Epithelial cell of proximal tubule (primary cell): ENCODE data around the gene ZMIZ1. TPM values are rescaled to one million over a fixed set of nuclear protein-coding genes. Genes with fewer than 3 reads are reported as not detected.

Experiments
- DNase-seq: peaks from one replicate; pipeline ENCODE4 v3.0.0-alpha.2; 2011; ENCODE audit warnings: low read depth
- H3K4me3 ChIP-seq: 2 replicates; pipeline ENCODE4 v1.5.1; 2011; ENCODE audit warnings: low read depth, mild to moderate bottlenecking, low read length
- total RNA-seq: library from RNA; depleted of rRNA; stranded (reverse); fragments of >200 nt; gene quantifications from 2 replicates; pipeline ENCODE4 v1.2.3, GENCODE V29; 2015
- TF ChIP-seq, protein P1 (sequence below): conservative IDR thresholded peaks from 2 replicates; pipeline ENCODE4 v1.5.1; 2012; ENCODE audit warnings: low read depth, mild to moderate bottlenecking, low read length

ZMIZ1 gene
- total RNA-seq, 1 donor from 2014 or later, result 21.4 TPM

DNA sequence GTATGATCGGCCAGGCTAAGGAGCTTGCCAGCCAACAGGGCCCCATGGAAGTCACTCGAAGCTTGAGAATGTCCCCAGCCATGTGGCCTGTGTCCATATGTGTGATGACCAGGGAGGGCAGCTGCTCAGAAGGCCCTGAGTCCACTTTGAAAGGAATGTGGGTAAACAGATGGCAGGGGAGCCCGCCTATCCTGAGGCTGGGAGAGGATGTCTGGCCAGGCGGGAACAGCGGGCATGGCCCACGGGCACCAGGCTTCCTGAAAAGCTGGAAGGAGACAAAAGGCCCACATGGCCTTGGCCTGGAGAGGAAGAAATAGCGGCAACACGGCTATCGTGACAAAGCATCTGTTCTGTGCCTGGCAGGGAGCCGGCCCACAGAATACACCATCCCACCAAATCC, 140.6 kb downstream of the ZMIZ1 start:
- no peak for DNase-seq
- no peak overlapping the region for H3K4me3 ChIP-seq
- TF ChIP-seq, protein P1, sequence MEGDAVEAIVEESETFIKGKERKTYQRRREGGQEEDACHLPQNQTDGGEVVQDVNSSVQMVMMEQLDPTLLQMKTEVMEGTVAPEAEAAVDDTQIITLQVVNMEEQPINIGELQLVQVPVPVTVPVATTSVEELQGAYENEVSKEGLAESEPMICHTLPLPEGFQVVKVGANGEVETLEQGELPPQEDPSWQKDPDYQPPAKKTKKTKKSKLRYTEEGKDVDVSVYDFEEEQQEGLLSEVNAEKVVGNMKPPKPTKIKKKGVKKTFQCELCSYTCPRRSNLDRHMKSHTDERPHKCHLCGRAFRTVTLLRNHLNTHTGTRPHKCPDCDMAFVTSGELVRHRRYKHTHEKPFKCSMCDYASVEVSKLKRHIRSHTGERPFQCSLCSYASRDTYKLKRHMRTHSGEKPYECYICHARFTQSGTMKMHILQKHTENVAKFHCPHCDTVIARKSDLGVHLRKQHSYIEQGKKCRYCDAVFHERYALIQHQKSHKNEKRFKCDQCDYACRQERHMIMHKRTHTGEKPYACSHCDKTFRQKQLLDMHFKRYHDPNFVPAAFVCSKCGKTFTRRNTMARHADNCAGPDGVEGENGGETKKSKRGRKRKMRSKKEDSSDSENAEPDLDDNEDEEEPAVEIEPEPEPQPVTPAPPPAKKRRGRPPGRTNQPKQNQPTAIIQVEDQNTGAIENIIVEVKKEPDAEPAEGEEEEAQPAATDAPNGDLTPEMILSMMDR, result no peak

DNA sequence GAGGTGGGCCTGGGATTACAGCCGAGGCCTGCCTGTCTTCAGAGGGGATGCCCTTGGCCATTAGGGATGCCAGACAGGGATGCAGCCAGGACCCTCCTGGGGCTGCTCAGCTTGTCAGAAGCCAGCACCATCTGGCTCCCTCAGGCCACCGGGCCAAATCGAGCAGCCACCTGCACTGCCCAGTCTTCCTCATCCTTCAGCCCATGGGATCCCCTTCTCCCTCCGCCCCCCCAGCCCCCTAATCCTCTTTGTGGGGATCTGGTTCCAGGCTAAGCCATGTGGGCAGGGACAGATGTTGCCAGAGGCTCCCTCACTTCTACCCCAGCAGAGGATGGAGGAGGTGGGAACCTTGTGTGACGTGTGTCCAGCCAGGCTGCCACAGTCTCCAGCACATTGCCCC, 141.1 kb downstream of the ZMIZ1 start:
- DNase-seq, result no peak
- H3K4me3 ChIP-seq, result no peak overlapping the region
- TF ChIP-seq, protein P1, result no peak

DNA sequence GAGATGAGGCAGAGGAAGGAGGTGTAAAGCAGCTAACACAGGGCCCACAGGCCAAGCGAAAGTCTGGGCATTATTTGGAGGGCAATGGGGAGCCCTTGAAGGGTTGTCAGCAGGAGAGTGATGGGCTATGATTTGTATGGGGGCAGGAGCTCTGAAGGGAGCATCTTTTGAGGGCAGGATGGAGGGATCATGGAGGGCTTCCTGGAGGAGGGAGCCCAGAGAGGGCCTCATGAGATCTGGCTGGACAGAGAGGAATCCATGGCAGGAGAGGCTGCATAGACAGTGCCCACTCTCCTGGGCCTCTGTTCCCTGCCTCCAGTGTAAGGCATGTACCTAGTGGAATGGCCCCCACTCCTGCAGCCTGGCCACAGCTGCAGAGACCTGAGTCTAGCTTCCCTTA, 141.9 kb downstream of the ZMIZ1 start:
- TF ChIP-seq, protein P1, result no peak
- no peak overlapping the region for H3K4me3 ChIP-seq
- DNase-seq, result no peak

DNA sequence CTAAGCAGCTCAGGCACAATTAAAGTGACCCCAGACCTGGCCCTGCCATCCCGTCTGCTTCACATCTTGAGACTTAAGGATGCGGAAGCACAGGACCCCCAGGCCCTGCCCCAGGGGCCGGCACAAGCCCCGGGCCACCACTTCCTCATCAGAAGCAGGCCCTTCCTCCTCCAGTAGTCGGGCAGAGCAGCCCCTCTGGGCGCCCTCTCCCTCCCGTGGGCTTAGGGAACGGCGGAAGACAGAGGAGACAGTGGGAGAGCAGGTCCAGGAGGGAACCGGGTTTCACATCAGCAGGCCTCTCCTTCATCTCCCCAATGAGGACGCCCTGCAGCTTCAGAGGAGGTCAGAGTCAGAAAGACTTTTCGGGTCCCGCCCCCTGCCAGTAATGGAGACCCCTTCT, 142.8 kb downstream of the ZMIZ1 start:
- TF ChIP-seq, protein P1, result no peak
- no peak for DNase-seq
- no peak overlapping the region for H3K4me3 ChIP-seq

DNA sequence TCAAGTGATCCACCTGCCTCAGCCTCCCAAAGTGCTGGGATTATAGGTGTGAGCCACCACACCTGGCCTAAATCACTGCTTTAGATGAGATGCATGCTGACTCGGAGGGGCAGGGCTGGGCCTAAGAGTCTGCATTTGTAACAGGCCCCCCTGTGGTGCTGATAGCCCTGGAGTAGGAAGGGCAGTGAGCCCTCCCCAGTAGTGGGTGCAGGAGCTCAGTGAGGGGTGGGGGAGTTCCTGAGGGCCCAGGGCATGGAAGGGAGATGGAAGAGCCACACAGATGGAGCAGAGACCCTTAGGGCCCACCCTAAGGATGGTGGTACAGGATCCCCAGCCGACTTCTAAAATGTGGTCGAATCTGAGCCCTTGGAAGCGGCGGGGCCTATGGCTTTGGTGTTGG, 146.8 kb downstream of the ZMIZ1 start:
- no peak for DNase-seq
- TF ChIP-seq, protein P1, result no peak
- no peak overlapping the region for H3K4me3 ChIP-seq

DNA sequence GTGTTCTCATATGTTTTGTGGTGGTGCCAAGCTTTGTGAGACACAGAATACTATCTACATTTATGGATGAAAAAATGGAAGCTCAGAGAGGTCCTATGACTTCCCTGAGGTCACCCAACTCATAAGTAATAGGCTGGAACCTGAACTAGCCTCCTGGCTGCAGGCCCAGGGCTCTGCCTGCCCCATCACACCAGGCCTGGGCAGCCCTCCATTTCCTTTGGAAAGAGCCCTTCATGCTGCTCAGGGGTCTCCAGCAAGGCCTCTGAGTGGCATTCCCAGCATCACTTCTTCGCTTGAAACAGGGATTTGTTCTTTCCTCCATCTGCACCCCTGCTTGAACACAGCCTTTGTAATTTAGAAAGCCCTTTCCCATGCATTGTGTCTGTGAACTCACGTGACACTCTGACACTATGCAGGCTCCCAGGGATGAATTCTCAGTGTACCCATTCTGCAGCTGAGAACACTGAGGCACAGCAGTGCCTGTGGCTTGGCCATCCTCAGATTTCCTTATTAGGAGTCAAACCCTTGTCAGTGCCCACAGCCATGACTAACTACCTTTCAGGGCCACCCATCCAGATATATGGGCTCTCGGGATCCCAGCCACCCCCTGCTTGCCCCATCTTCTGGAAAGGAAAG, 150.7 kb downstream of the ZMIZ1 start:
- no peak for DNase-seq
- TF ChIP-seq, protein P1, result no peak
- H3K4me3 ChIP-seq, result no peak overlapping the region

DNA sequence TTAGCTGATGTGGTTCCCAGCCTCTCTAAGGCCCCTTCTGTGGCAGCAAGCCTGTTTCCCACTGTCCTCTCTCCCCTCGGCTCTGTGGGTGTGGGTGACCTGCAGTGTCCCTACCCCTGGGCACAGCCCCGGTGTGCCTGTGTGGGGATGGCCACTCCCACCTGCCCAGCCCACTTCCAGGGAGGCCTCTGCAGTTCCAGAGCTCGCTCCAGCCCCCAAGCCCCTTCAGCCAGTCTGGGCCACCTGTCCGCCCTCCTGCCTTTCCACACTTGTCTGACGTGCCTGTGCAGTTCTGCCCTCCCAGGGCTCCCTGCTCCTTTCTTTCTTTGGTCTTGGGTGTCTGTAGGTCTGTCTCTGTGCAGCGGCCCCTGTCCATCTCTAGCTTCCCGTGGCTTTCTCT, 151.5 kb downstream of the ZMIZ1 start:
- no peak overlapping the region for H3K4me3 ChIP-seq
- no peak for DNase-seq
- TF ChIP-seq, protein P1, result no peak
